Neural progenitor cell (in vitro differentiated cells): ENCODE data around the gene LAMB4. TPM values are rescaled to one million over a fixed set of nuclear protein-coding genes. Genes with fewer than 3 reads are reported as not detected.

Source experiments
- DNase-seq: peaks from one replicate; pipeline ENCODE4 v3.0.0-alpha.2; 2016; ENCODE audit warnings: low spot score
- H2AFZ ChIP-seq: fragments of 200-600 bp; sonication (generic); replicated peaks from 2 replicates; pipeline ENCODE4 v1.6.1; 2016; ENCODE audit warnings: antibody characterized with exemption
- H3F3A ChIP-seq: fragments of 200-600 bp; sonication (generic); 2 replicates; pipeline ENCODE4 v1.6.1; 2016; ENCODE audit warnings: antibody characterized with exemption, low read depth
- H3K27ac ChIP-seq: fragments of 200-600 bp; sonication (generic); 2 replicates; pipeline ENCODE4 v1.5.1; 2016; ENCODE audit warnings: mild to moderate bottlenecking
- H3K27me3 ChIP-seq: fragments of 200-600 bp; sonication (generic); 2 replicates; pipeline ENCODE4 v1.6.1; 2016; ENCODE audit warnings: mild to moderate bottlenecking, moderate library complexity
- H3K36me3 ChIP-seq: fragments of 200-600 bp; sonication (generic); 2 replicates; pipeline ENCODE4 v1.5.1; 2016
- H3K4me1 ChIP-seq: fragments of 200-600 bp; sonication (generic); 2 replicates; pipeline ENCODE4 v1.6.1; 2016; ENCODE audit warnings: mixed run types
- H3K4me2 ChIP-seq: fragments of 200-600 bp; sonication (generic); 2 replicates; pipeline ENCODE4 v1.6.1; 2016
- H3K4me3 ChIP-seq: fragments of 200-600 bp; sonication (generic); 2 replicates; pipeline ENCODE4 v1.5.1; 2016
- H3K79me2 ChIP-seq: fragments of 200-600 bp; sonication (generic); 2 replicates; pipeline ENCODE4 v1.6.1; 2016; ENCODE audit warnings: low read depth
- H3K9ac ChIP-seq: fragments of 200-600 bp; sonication (generic); 2 replicates; pipeline ENCODE4 v1.6.1; 2016
- H3K9me3 ChIP-seq: fragments of 200-600 bp; sonication (generic); 2 replicates; pipeline ENCODE4 v1.5.1; 2016; ENCODE audit warnings: low read depth
- H4K20me1 ChIP-seq: fragments of 200-600 bp; sonication (generic); 2 replicates; pipeline ENCODE4 v1.6.1; 2016; ENCODE audit warnings: low read depth
- H3K27ac Mint-ChIP-seq: 3 replicates; pipeline ENCODE4 v1.8.0; 2021; ENCODE audit warnings: mixed read lengths
- H3K27me3 Mint-ChIP-seq: 2 replicates; pipeline ENCODE4 v1.8.0; 2022; ENCODE audit warnings: low read depth, mild to moderate bottlenecking, inconsistent platforms, moderate library complexity, mixed read lengths; ENCODE audit not compliant: insufficient read depth
- H3K36me3 Mint-ChIP-seq: 3 replicates; pipeline ENCODE4 v1.8.0; 2021; ENCODE audit warnings: mixed read lengths
- H3K4me1 Mint-ChIP-seq: 3 replicates; pipeline ENCODE4 v1.8.0; 2021; ENCODE audit warnings: mixed read lengths
- H3K4me3 Mint-ChIP-seq: 3 replicates; pipeline ENCODE4 v1.8.0; 2021; ENCODE audit warnings: mild to moderate bottlenecking, moderate library complexity, mixed read lengths
- H3K9me3 Mint-ChIP-seq: 3 replicates; pipeline ENCODE4 v1.8.0; 2020; ENCODE audit warnings: mixed read lengths
- CTCF ChIP-seq: fragments of 200-600 bp; sonication (generic); IDR thresholded peaks from 2 replicates; pipeline ENCODE4 v1.5.1; 2017; ENCODE audit warnings: antibody characterized with exemption, mild to moderate bottlenecking
- EZH2 ChIP-seq: fragments of 200-600 bp; sonication (generic); IDR thresholded peaks from 2 replicates; pipeline ENCODE4 v1.6.1; 2017; ENCODE audit warnings: antibody characterized with exemption, mild to moderate bottlenecking, moderate library complexity
- EZH2phosphoT487 ChIP-seq: fragments of 200-600 bp; sonication (generic); IDR thresholded peaks from 2 replicates; pipeline ENCODE4 v1.6.1; 2017; ENCODE audit warnings: antibody characterized with exemption
- total RNA-seq: library from RNA; depleted of rRNA; stranded (reverse); fragments of >200 nt; gene quantifications from 2 replicates; pipeline ENCODE4 v1.2.3, GENCODE V29; 2015; ENCODE audit warnings: low replicate concordance

Gene LAMB4
- total RNA-seq, 1 donor from 2014 or later = not detected

- Mint-ChIP-seq H3K4me1 (no peaks in the 10 kb centered on the region), H3K4me3 (no peak overlapping the region), H3K27ac (no peak overlapping the region), H3K36me3 (no peaks in the 10 kb centered on the region), H3K9me3 (no peaks in the 10 kb centered on the region), H3K27me3 (peaks cover 2% of the 10 kb centered on the region)
- Histone ChIP-seq H3K9ac (no peak overlapping the region), H2AFZ (no peak overlapping the region), H3K79me2 (no peaks in the 10 kb centered on the region), H3K27me3 (no peaks in the 10 kb centered on the region), H3F3A (no peaks in the 10 kb centered on the region), H3K9me3 (no peaks in the 10 kb centered on the region), H3K27ac (no peak overlapping the region), H4K20me1 (no peaks in the 10 kb centered on the region), H3K36me3 (no peaks in the 10 kb centered on the region), H3K4me3 (no peak overlapping the region), H3K4me1 (no peaks in the 10 kb centered on the region), H3K4me2 (no peak overlapping the region)
- DNase-seq = no peak
- TF ChIP-seq EZH2phosphoT487 = no peak
- TF ChIP-seq EZH2 = no peak
- TF ChIP-seq CTCF = no peak
These were observed 17.5 kb downstream of the LAMB4 start for GRCh38 chr7:108112683-108113082.

GRCh38 chr7:108109221-108109908, 20.8 kb downstream of the LAMB4 start:
- Histone ChIP-seq H3K27me3 (no peaks in the 10 kb centered on the region), H3K9ac (no peak overlapping the region), H3K4me2 (no peak overlapping the region), H3K4me3 (no peak overlapping the region), H3K36me3 (no peaks in the 10 kb centered on the region), H3F3A (no peaks in the 10 kb centered on the region), H3K9me3 (no peaks in the 10 kb centered on the region), H4K20me1 (no peaks in the 10 kb centered on the region), H2AFZ (no peak overlapping the region), H3K27ac (no peak overlapping the region), H3K79me2 (no peaks in the 10 kb centered on the region), H3K4me1 (no peaks in the 10 kb centered on the region)
- DNase-seq = peak; percentile 43
- Mint-ChIP-seq H3K4me1 (no peaks in the 10 kb centered on the region), H3K9me3 (no peaks in the 10 kb centered on the region), H3K4me3 (no peak overlapping the region), H3K27ac (no peak overlapping the region), H3K36me3 (no peaks in the 10 kb centered on the region), H3K27me3 (peaks cover 2% of the 10 kb centered on the region)
- TF ChIP-seq CTCF (peak; percentile 57), EZH2 (no peak)

- Histone ChIP-seq H3K9me3 (no peaks in the 10 kb centered on the region), H3K36me3 (no peaks in the 10 kb centered on the region), H3K27ac (no peak overlapping the region), H3K4me2 (no peak overlapping the region), H2AFZ (no peak overlapping the region), H3F3A (no peaks in the 10 kb centered on the region), H4K20me1 (no peaks in the 10 kb centered on the region), H3K27me3 (no peaks in the 10 kb centered on the region), H3K4me3 (no peak overlapping the region), H3K9ac (no peak overlapping the region), H3K4me1 (no peaks in the 10 kb centered on the region), H3K79me2 (no peaks in the 10 kb centered on the region)
- Mint-ChIP-seq H3K9me3 (no peaks in the 10 kb centered on the region), H3K4me3 (no peak overlapping the region), H3K27me3 (no peaks in the 10 kb centered on the region), H3K36me3 (no peaks in the 10 kb centered on the region), H3K27ac (no peak overlapping the region), H3K4me1 (no peaks in the 10 kb centered on the region)
- DNase-seq = no peak
- TF ChIP-seq CTCF = no peak
- no peak for TF ChIP-seq EZH2phosphoT487
- no peak for TF ChIP-seq EZH2
These were observed 22.0 kb downstream of the LAMB4 start for GRCh38 chr7:108108131-108108530.
